Ovary (tissue), 9 donors: Measurements from ENCODE around the gene PRKCSH. TPM values are rescaled to one million over a fixed set of nuclear protein-coding genes. Genes with fewer than 3 reads are reported as not detected.

Experiments used
- DNase-seq, 5 donors: peaks; one replicate each; pipeline ENCODE4 v3.0.0-alpha.2; 2019 to 2020
- H3K27ac ChIP-seq, 2 donors: fragments of 200-600 bp; one replicate each; pipeline versions ENCODE4 v1.5.1 to v1.8.0; 2019 to 2022
- H3K27me3 ChIP-seq: fragments of 200-600 bp; one replicate; pipeline ENCODE4 v1.8.0; 2022
- H3K36me3 ChIP-seq: fragments of 200-600 bp; sonication (generic); one replicate; pipeline ENCODE4 v1.5.1; 2019
- H3K4me1 ChIP-seq: one replicate; pipeline ENCODE4 v1.8.1; 2013; ENCODE audit warnings: mild to moderate bottlenecking, moderate library complexity; ENCODE audit not compliant: insufficient read depth
- H3K4me3 ChIP-seq: fragments of 200-600 bp; sonication (generic); one replicate; pipeline ENCODE4 v1.5.1; 2017
- H3K9me3 ChIP-seq, 2 donors: fragments of 200-600 bp in 1 of 2; sonication (generic) in 1 of 2; one replicate each; pipeline versions ENCODE4 v1.5.1 to v1.8.1; 2013 to 2019; ENCODE audit warnings: mild to moderate bottlenecking in 1 of 2, moderate library complexity in 1 of 2
- EP300 ChIP-seq: sonication (generic); formaldehyde crosslinking; IDR thresholded peaks from one replicate; pipeline ENCODE4 v1.6.1; 2017; ENCODE audit warnings: antibody characterized with exemption
- POLR2A ChIP-seq: fragments of 450-650 bp; IDR thresholded peaks from one replicate; pipeline ENCODE4 v1.6.1; 2017; ENCODE audit warnings: antibody characterized with exemption, mild to moderate bottlenecking, moderate library complexity
- WGBS, 3 donors: extraction: QIAGEN DNeasy Blood & Tissue Kit in 1 of 3; methylation state at CpG; one replicate each; pipeline versions ENCODE4 v1.1.5 to v1.1.7; 2013 to 2017; 5-methylcytosine and 5-hydroxymethylcytosine counted together
- intact Hi-C, 4 donors: fragments of 100-400 bp; cut with DNase I; formaldehyde crosslinking; loops; one replicate each; pipeline versions ENCODE4 v1.11.0 to v1.15.1; 2022 to 2023
- polyA plus RNA-seq, 2 donors: library from polyadenylated mRNA; stranded (reverse); fragments of 200-250 nt in 1 of 2; fragments of 350-450 nt in 1 of 2; fragmentation: Illumina TruSeq in 1 of 2; extraction: RNeasy Lipid Tissue Mini Kit (QIAGEN cat#74804) in 1 of 2; gene quantifications; one replicate each; pipeline ENCODE4 v1.2.3, GENCODE V29; 2013 to 2014
- total RNA-seq, 7 donors: library from RNA; depleted of rRNA in 2 of 7; stranded (reverse); fragments of >200 nt in 2 of 7; fragmentation: NEBNext Ultra II Directional in 3 of 7; extraction: Animal tissue kit (Norgen Biotek cat#: 25700) in 3 of 7; gene quantifications; one replicate each; pipeline versions ENCODE4 v1.1.0 to v1.2.4, GENCODE V29; 2016 to 2023
- TF ChIP-seq, protein P1 (sequence below), 3 donors: fragments of 450-650 bp in 2 of 3; fragments of 200-600 bp in 1 of 3; IDR thresholded peaks; one replicate each; pipeline versions ENCODE4 v1.5.1 to v1.8.0; 2016 to 2022; ENCODE audit warnings: antibody characterized with exemption in 3 of 3, mild to moderate bottlenecking in 1 of 3
- donor health status: DM: no; HTN: no; CAD: no; lungs with moderate emphysema.
- donor health status: DM: no; HTN: no; CAD: no.
- donor health status: Bipolar disorder and iron deficiency.
- donor health status: DM: yes; HTN: yes; CAD: no.
- donor health status: DM: no; HTN: no; CAD: no.
- donor health status: DM: yes; HTN: yes; CAD: no.

The PRKCSH gene
- total and polyA plus RNA-seq, 9 donors, result 76.5 to 338 (median 270) TPM

- Histone ChIP-seq H3K27ac (no peak overlapping the region), H3K36me3 (no peaks in the 10 kb centered on the region), H3K4me3 (no peak overlapping the region), H3K9me3 (no peaks in the 10 kb centered on the region), H3K4me1 (no peaks in the 10 kb centered on the region), H3K27me3 (no peaks in the 10 kb centered on the region)
- intact Hi-C loops, result loop anchor here in 1 of 4 donors (10.0 kb wide), 1 partner anchor 102 kb away; the partner anchor contains the start of gene TSPAN16
- TF ChIP-seq EP300 (no peak), POLR2A (no peak)
- TF ChIP-seq, protein P1, sequence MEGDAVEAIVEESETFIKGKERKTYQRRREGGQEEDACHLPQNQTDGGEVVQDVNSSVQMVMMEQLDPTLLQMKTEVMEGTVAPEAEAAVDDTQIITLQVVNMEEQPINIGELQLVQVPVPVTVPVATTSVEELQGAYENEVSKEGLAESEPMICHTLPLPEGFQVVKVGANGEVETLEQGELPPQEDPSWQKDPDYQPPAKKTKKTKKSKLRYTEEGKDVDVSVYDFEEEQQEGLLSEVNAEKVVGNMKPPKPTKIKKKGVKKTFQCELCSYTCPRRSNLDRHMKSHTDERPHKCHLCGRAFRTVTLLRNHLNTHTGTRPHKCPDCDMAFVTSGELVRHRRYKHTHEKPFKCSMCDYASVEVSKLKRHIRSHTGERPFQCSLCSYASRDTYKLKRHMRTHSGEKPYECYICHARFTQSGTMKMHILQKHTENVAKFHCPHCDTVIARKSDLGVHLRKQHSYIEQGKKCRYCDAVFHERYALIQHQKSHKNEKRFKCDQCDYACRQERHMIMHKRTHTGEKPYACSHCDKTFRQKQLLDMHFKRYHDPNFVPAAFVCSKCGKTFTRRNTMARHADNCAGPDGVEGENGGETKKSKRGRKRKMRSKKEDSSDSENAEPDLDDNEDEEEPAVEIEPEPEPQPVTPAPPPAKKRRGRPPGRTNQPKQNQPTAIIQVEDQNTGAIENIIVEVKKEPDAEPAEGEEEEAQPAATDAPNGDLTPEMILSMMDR (IDR thresholded peaks at IDR 0.05), result no peak
- 82 to 88% (median 83%) methylated on average over 22 of the region's 22 CpGs for WGBS, 3 donors
- DNase-seq, result no peak
Observed at GRCh38 chr19:11397089-11397610, 38.3 kb upstream of the PRKCSH start.

- 81 to 91% (median 88%) methylated on average over 9 of the region's 9 CpGs for WGBS, 3 donors
- Histone ChIP-seq H3K4me1 (no peaks in the 10 kb centered on the region), H3K4me3 (no peak overlapping the region), H3K36me3 (no peaks in the 10 kb centered on the region), H3K27ac (no peak overlapping the region), H3K9me3 (no peaks in the 10 kb centered on the region), H3K27me3 (no peaks in the 10 kb centered on the region)
- intact Hi-C loops, result loop anchor here in 1 of 4 donors (10.0 kb wide), 1 partner anchor 105 kb away; the partner anchor contains the start of gene TSPAN16
- TF ChIP-seq POLR2A (no peak), EP300 (no peak)
- TF ChIP-seq, protein P1 (IDR thresholded peaks at IDR 0.05), result no peak
- DNase-seq, result no peak
Observed at GRCh38 chr19:11399667-11400066, 35.8 kb upstream of the PRKCSH start.

DNA sequence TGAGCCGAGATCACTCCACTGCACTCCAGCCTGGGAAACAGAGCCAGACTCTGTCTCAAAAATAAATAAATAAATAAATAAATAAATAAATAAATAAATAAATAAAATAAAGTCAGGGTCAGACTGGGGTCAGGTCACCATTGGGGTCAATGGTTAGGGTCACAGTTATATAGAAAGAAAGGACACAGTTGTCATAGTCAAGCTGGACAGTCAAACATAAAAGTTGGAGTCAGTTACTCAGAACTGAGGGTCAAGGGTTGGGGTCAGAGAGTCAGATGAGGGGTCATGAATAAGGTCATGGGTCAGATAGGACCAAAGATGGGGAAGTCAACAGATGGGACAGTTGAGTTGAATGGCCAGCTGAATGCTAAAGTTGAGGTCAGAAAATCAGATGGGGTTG, 34.6 kb upstream of the PRKCSH start:
- Histone ChIP-seq H3K36me3 (no peaks in the 10 kb centered on the region), H3K4me3 (no peak overlapping the region), H3K27me3 (no peaks in the 10 kb centered on the region), H3K4me1 (peaks cover under 1% of the 10 kb centered on the region), H3K9me3 (no peaks in the 10 kb centered on the region), H3K27ac (no peak overlapping the region)
- DNase-seq, result no peak
- WGBS, 3 donors, result 67 to 91% (median 79%) methylated on average over 1 of the region's 1 CpG
- intact Hi-C loops, result no loop called here
- no peak for TF ChIP-seq EP300

DNA sequence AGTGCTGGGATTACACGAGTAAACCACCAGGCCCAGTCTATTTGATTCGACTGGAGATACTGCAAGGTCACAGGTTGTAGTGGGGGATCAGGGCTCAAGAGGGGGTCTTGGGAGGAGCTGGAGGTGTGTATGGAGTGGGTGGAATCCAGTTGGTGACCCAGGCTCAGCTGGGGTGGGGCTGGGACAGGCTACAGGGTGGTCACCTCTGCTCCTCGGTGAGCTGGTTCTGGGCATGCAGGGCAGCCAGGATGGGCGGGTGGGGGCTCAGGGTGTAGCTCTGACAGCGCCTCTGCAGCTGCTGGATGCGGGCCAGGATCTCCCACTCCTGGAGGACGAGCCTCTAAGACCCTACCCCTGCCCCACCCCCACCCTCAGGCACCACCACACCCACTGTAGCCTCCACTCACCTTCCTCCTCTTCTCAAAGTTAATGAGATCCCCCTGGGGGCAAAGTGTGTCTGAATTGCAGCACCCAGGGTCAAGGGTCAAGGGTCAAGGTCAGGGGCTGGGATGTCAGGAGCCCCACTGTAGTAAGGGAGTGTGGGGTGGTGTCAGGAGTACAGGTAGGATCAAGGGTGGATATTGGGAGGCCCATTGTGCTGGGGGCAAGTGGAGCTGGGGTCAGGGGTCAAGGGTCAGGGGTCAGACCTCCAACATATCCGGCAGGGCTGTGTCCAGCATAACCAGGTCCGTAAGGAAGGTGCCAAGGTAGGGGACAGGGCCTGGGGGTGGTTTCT, 33.5 kb upstream of the PRKCSH start:
- Histone ChIP-seq H3K9me3 (no peaks in the 10 kb centered on the region), H3K36me3 (no peaks in the 10 kb centered on the region), H3K4me1 (peaks cover 6% of the 10 kb centered on the region), H3K4me3 (no peak overlapping the region), H3K27ac (no peak overlapping the region), H3K27me3 (no peaks in the 10 kb centered on the region)
- no peak for TF ChIP-seq EP300
- TF ChIP-seq POLR2A, result no peak
- TF ChIP-seq, protein P1 (IDR thresholded peaks at IDR 0.05), result no peak
- intact Hi-C loops, result no loop called here
- WGBS, 3 donors, result 57 to 65% (median 64%) methylated on average over 9 of the region's 9 CpGs
- DNase-seq, result no peak
